ENCODE results near the gene SLC6A11. TPM values are rescaled to one million over a fixed set of nuclear protein-coding genes. Genes with fewer than 3 reads are reported as not detected.

Gene SLC6A11
- total RNA-seq, 1 donor from 2014 or later = 0.19 TPM

- Mint-ChIP-seq H3K27me3 (peaks cover 36% of the 10 kb centered on the region), H3K4me1 (ENCODE audit: low read depth) (no peaks in the 10 kb centered on the region), H3K4me3 (ENCODE audit: low read depth) (no peak overlapping the region), H3K27ac (no peak overlapping the region), H3K36me3 (ENCODE audit: insufficient read depth) (no peaks in the 10 kb centered on the region), H3K9me3 (ENCODE audit: low read depth) (no peaks in the 10 kb centered on the region)
- TF ChIP-seq, protein P1, sequence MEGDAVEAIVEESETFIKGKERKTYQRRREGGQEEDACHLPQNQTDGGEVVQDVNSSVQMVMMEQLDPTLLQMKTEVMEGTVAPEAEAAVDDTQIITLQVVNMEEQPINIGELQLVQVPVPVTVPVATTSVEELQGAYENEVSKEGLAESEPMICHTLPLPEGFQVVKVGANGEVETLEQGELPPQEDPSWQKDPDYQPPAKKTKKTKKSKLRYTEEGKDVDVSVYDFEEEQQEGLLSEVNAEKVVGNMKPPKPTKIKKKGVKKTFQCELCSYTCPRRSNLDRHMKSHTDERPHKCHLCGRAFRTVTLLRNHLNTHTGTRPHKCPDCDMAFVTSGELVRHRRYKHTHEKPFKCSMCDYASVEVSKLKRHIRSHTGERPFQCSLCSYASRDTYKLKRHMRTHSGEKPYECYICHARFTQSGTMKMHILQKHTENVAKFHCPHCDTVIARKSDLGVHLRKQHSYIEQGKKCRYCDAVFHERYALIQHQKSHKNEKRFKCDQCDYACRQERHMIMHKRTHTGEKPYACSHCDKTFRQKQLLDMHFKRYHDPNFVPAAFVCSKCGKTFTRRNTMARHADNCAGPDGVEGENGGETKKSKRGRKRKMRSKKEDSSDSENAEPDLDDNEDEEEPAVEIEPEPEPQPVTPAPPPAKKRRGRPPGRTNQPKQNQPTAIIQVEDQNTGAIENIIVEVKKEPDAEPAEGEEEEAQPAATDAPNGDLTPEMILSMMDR (IDR thresholded peaks at IDR 0.05; ENCODE audit: unreplicated experiment) = peak; percentile 67
- no peak for DNase-seq (ENCODE audit: low spot score, unreplicated experiment)
Observed at GRCh38 chr3:10883478-10884234, 67.6 kb downstream of the SLC6A11 start.

DNA sequence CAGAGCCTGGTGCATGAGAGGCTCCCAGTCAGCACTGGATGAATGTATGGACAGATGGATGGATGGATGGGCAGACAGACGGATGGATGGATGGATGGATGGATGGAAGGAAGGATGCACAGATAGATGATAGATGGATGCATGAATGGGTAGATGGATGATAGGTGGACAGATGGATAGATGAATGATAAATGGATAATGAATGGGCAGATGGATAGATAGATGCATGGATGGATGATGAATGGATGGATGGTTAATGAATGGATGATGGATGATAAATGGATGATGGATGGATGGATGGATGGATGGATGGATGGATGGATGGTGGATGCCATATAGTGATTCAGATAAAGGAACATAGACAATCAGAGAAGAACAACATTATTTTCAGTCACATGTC, 71.0 kb downstream of the SLC6A11 start:
- Mint-ChIP-seq H3K36me3 (ENCODE audit: insufficient read depth) (no peaks in the 10 kb centered on the region), H3K27ac (no peak overlapping the region), H3K27me3 (peaks cover 32% of the 10 kb centered on the region), H3K4me3 (ENCODE audit: low read depth) (no peak overlapping the region), H3K9me3 (ENCODE audit: low read depth) (peaks cover 7% of the 10 kb centered on the region), H3K4me1 (ENCODE audit: low read depth) (no peaks in the 10 kb centered on the region)
- no peak for DNase-seq (ENCODE audit: low spot score, unreplicated experiment)
- TF ChIP-seq, protein P1 (IDR thresholded peaks at IDR 0.05; ENCODE audit: unreplicated experiment) = no peak

DNA sequence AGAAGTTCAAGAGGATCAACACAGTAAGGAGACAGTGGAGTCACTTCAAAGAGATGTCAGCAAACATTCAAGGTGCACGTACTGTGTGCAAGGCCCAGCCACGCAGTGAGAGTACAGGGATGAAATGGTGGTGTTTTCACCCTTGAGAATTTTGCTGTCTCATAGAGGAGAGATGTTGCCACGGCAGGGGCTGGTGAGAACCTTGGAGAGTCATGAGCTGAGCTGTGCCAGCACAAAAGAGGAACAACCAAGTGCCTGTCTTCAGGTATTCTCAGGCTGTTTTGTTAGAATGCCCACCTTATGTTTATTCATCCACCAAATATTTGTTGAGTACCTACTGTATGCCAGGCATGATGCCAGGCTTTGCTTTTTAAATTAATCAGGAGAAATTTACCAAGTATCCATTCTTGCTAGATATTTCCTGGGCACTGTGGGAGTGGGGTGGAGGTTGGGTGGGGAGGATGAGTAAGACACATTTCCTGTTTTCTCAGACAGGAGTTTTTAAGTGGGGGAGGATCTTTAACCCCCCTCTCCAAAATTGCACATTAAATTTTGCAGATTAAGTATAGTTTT, 72.6 kb downstream of the SLC6A11 start:
- Mint-ChIP-seq H3K27ac (no peak overlapping the region), H3K4me3 (ENCODE audit: low read depth) (no peak overlapping the region), H3K9me3 (ENCODE audit: low read depth) (peaks cover 7% of the 10 kb centered on the region), H3K36me3 (ENCODE audit: insufficient read depth) (no peaks in the 10 kb centered on the region), H3K27me3 (peaks cover 40% of the 10 kb centered on the region), H3K4me1 (ENCODE audit: low read depth) (no peaks in the 10 kb centered on the region)
- TF ChIP-seq, protein P1 (IDR thresholded peaks at IDR 0.05; ENCODE audit: unreplicated experiment) = no peak
- DNase-seq (ENCODE audit: low spot score, unreplicated experiment) = no peak

DNA sequence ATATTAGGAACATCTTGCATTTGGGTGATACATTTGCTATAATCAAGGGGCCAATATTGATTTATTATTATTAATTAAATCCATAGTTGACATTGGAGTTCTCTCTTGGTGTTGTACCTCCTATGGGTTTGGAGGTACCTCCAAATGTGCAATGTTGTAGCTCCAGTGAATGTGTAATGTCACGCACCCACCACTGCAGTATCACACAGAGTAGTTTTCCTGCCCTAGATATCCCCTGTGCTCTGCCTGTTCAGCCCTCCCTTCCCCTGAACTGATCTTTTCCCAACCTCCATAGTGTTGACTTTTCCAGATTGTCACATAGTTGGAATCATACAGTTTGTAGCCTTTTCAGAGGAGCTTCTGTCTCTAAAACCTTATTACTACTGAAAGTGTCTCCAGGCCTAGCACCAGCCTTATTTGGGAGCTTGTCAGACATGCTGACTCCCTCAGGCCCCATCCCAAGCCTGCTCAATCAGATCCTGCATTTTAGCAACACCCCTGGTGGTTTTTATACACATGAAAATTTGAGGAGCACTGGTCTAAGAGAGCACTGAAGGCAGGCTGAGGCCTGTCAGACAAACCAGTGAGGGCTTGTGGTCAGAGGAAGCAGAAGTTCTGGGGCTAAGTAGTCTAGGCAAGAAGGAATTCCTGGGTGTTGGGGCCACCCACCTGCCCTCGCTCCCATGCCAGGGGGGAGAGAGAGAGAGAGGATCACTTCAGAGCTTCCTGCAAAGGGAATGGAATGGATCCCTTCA, 73.4 kb downstream of the SLC6A11 start:
- H3K4me3 Mint-ChIP-seq (ENCODE audit: low read depth) = no peak overlapping the region
- H3K9me3 Mint-ChIP-seq (ENCODE audit: low read depth) = peaks cover 7% of the 10 kb centered on the region
- peaks cover 44% of the 10 kb centered on the region for H3K27me3 Mint-ChIP-seq
- H3K4me1 Mint-ChIP-seq (ENCODE audit: low read depth) = no peaks in the 10 kb centered on the region
- no peaks in the 10 kb centered on the region for H3K36me3 Mint-ChIP-seq (ENCODE audit: insufficient read depth)
- TF ChIP-seq, protein P1 (IDR thresholded peaks at IDR 0.05; ENCODE audit: unreplicated experiment) = no peak
- no peak for DNase-seq (ENCODE audit: low spot score, unreplicated experiment)
- H3K27ac Mint-ChIP-seq = no peak overlapping the region

DNA sequence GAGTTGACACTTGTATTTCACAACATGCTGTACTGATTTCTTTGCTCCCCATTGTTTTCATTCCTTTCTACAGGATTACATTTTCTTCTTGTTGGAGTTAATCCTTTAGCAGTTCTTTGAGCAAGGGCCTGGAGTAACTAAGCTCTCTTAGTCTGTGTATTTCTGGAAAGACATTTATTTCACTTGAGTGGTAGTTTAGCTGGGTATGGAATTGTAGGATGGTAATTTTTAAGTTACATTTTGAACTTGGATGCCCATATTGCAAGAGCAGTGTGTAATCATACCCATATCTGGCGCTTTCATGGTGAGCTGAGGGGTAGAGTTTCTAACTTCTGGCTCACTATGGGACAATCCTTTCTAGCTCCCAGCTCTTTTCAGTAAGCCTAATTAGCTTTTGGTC, 74.6 kb downstream of the SLC6A11 start:
- Mint-ChIP-seq H3K27me3 (peaks cover 42% of the 10 kb centered on the region), H3K27ac (no peak overlapping the region)

More for the DNA sequence above, 74.6 kb downstream of the SLC6A11 start:
- H3K9me3 Mint-ChIP-seq (ENCODE audit: low read depth) = peaks cover 7% of the 10 kb centered on the region
- no peak overlapping the region for H3K4me3 Mint-ChIP-seq (ENCODE audit: low read depth)
- TF ChIP-seq, protein P1 (IDR thresholded peaks at IDR 0.05; ENCODE audit: unreplicated experiment) = no peak
- H3K4me1 Mint-ChIP-seq (ENCODE audit: low read depth) = no peaks in the 10 kb centered on the region
- H3K36me3 Mint-ChIP-seq (ENCODE audit: insufficient read depth) = no peaks in the 10 kb centered on the region
- DNase-seq (ENCODE audit: low spot score, unreplicated experiment) = no peak
